HG03432 (cell line): ENCODE results near the gene NRG4.
"Not testable (repeated sequence)": the region's sequence is repeated elsewhere in the genome, so short reads cannot be mapped to it uniquely, and the experiment has no call there.

ENCODE experiments used
- ATAC-seq: cut with Tn5 transposase; IDR thresholded peaks from one replicate; pipeline ENCODE4 v1.9.1; 2021; ENCODE audit warnings: mild to moderate bottlenecking, moderate library complexity; ENCODE audit not compliant: unreplicated experiment

NRG4 gene

DNA sequence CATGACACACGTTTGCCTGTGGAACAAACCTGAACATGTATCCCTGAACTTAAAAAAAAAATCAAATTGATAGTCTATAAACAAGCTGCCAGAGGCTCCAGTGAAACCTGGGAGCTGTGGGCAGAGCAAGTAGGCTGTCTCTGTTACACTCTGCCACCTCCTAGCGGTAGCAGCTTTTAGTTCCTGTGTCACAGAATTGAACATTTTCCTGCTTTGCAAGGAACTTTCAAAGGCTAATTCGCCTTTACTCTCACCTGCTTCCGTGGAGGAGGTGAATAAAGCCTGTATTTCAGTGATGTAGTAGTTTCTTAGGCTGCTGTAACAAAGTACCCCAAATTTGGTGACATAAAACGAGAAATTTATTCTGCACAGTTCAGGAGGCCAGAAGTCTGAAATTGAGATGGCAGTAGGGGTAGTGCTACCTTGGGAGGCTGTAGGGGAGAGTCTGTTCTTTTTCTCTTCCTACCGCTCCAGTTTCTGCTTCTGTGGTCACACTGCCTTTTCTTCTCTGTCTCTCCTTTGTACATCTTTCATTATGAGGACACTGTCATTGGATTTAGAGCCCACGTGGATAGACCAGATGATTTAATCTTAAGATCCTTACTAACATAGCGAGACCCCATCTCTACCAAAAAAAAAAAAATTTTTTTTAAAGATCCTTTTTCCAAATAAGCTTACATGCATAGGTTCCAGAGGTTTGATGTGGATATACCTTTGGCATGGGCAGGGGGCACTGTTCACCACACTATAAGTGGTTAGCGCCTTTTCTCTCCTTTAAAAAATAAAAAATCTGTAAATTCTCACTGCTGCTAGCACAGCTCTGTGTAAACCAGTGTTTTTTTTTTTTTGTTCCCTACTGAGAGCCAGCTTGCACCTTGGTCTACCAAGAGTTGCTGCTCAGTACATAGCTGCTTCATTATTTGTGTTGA, 83.3 kb downstream of the NRG4 start:
- ATAC-seq, result no peak

DNA sequence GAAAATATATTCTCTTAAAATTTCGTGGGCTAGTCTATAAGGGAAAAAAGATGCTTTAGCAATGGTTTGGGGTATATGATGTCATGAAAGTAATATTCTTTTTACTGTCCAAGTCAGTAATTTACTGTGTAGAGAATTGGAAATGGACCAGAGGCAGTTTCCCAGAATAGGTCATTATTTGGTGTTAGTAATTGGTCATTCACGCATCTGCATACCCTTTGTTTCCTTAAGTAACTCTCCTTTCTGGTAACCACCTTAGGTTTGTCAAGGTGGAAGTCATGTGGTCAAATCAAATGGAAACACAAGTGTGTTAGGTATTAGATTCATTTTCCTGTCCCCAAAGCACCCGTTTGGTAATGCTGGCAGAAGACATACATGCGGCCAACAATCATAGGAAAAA, 84.6 kb downstream of the NRG4 start:
- no peak for ATAC-seq

DNA sequence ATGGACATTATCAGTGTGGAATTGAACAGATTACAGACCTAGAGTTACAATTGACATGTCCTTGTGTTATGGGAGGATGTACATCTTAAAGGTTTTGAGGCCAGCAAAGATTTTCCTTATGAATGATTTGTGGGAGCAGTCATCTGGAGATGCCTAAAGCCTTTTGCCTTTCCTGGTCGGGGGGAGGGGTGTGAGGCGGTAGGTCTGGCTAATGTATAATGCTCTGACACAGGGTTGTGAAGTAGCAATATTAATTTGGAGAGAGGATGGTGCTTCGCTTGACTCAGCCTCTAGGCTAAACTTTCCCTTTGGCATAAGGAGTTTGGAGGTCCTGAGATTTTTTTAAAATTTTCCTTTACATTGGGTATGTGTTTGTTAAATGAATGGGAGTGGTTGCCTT, 85.3 kb downstream of the NRG4 start:
- no peak for ATAC-seq

DNA sequence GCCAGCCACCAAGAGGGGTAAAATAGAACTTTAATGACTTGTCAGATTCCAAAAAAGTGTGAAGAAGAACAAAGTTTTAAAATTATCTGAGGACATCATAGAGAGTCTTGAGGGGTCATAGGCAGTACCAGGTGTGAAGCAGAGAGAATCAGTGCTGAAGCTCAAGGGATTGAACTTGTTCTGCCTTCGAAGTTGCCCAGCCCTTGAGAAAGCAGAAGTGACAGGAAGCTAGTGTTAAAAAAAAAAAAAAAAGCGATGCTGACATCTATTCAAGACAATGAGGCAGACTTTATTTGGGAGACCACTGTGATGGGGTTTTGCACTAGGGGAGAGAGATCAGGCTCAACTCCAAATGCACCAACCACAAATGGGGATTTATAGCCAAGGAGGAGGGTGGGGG, 86.8 kb downstream of the NRG4 start:
- ATAC-seq, result no peak

DNA sequence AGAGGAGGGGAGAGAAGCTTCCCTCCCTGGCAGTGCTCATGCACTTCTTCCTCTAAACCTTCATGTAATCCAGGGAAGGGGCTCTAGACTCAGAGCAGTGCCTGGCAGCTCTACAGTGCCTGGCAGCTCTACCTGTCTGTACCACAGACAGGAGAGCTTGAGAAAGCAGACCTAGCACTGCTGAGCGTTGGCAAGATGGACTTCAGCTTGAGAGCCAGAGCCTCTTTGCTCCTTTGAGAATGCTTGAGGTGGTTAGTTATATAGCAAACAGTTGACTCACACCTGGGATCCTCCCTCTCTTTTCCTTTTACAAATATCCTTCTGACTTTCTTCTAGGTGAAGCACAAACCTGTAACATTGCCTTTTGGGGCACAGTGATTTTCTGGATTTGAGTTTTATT, 87.6 kb downstream of the NRG4 start:
- ATAC-seq, result no peak

DNA sequence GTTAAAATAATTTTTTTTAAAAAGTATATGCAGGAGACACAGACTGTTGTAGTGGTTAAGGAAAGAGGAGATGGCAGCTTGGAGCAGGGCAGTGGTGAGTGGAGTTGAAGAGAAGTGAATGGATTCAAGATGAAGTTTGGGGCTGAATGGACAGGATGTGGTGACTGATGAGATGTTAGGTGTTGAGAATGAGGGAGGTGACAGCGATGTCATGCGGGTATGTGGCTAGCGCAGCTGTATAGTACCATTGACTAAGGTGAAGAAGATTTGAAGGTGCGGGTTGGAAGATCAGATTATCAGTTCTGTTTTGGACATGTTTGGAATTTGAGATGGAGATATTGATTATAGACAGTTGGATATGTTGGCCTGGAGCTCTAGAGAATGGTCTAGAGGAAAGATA, 88.5 kb downstream of the NRG4 start:
- no peak for ATAC-seq

DNA sequence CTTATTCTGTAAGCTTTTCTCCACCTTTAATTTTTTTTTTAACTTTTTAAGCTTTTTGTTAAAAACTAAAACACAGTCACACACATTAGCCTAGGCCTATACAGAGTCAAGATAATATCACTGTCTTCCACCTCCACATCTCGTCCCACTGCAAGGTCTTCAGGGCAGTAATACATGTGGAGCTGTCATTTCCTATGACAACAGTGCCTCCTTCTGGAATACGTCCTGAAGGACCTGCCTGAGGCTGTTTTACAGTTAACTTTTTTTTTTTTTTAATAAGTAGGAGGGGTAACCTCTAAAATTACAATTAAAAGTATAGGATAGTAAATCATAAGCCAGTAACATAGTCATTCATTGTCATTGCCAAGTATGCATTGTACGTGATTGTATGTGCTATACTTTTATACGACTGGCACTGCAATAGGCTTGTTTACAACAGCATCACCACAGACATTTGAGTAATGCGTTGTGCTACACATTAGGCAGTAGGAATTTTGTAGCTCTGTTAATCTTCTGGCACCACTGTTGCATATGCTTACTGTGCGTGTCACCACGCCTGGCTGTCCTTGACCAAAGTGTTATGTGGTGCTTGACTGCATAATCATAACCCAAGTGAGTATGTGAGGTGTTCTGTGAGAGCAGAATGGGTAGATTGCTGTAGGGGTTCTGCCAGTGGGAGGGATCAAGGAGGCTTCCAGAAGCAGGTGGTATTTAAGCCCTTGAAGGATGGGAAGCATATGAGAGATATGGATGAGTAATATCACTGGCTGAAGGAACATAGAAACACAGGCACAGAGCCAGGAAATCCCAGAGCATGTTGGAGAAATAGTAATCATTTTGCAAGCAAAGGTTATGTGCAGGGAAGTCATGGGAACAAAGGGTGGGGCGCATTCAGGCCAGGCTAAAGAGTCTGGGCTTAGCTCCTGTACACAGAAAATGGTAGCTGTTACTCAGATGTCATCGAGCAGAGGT, 90.2 kb downstream of the NRG4 start:
- ATAC-seq, result no peak

DNA sequence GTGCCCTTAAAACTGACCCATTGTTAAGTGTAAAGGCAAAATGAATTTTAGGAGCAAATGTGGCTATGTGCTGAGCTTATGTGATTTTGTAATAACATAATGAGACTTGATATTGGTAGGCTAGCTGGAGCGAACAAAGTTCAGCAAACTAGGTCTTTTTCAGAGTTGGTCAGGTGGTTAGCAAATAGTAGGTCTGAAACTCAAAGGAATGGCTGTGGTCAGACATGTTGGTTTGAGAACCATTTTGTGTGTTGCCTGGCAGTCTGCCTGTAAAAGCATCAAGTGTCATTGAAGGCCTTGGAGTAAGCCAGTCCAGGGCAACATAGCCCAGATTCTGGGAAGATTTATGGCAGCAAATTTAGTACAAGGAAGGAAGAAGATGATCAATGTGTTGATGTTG, 92.1 kb downstream of the NRG4 start:
- no peak for ATAC-seq

DNA sequence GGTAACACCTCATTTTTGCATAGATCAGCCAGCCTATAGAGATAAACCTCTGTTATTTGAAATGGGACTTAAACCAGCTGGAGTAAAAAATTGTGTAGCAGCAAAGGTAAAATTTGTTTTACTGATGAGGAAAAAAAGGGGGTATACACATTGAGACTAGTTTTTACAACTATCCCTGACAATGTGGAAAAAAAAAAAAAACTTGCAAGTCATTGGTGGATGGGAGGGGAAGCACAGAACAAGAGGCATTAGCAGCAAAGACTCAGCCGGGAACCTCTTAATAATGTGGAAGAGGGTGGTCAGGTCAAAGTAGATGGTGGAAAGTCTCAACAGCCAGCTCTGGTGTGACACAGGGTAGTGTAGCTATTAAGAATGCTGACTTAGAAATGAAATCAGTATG, 94.1 kb downstream of the NRG4 start:
- no peak for ATAC-seq

DNA sequence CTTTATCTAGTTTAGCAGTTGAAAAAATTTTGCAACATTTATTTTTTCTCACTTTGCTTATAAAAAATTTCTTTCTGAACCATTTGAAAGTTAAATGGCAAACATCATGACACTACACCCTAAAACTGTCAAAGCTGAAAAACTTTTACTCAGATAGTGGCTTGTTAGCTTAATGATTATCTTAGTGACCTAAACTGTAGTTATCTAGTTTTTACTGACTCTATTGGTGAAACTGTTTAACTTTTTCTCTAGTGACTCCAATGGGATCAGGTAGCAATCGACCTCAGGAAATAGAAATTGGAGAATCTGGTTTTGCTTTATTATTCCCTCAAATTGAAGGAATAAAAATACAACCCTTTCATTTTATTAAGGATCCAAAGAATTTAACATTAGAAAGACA, 95.2 kb downstream of the NRG4 start:
- ATAC-seq, result no peak

DNA sequence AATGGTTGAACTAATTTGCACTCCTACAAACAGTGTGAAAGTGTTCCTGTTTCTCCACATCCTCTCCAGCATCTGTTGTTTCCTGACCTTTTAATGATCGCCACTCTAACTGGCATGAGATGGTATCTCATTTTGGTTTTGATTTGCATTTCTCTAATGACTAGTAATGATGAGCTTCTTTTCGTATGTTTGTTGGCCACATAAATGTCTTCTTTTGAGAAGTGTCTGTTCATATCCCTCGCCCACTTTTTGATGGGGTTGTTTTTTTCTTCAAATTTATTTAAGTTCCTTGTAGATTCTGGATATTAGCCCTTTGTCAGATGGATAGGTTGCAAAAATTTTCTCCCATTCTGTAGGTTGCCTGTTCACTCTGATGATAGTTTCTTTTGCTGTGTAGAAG, 101.9 kb downstream of the NRG4 start:
- not testable (repeated sequence) for ATAC-seq

DNA sequence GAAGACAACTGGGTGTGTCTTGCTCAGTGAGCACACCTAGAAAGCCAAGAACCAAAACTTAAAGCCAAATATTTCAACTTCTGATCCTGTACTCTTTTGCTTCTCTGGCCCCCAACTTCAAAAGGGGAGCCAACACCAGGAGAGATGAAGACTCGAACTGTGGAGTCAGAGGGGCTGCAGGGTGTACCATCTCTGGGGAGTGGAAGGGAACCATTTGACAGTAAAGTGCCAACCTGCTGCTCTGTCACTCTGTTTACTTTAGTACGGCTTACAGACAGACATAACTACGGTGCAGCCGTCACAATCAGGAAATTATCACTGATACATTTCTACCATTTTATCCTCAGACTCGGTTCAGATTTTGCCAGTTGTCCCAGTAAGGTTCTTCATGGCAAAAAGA, 107.0 kb downstream of the NRG4 start:
- no peak for ATAC-seq

DNA sequence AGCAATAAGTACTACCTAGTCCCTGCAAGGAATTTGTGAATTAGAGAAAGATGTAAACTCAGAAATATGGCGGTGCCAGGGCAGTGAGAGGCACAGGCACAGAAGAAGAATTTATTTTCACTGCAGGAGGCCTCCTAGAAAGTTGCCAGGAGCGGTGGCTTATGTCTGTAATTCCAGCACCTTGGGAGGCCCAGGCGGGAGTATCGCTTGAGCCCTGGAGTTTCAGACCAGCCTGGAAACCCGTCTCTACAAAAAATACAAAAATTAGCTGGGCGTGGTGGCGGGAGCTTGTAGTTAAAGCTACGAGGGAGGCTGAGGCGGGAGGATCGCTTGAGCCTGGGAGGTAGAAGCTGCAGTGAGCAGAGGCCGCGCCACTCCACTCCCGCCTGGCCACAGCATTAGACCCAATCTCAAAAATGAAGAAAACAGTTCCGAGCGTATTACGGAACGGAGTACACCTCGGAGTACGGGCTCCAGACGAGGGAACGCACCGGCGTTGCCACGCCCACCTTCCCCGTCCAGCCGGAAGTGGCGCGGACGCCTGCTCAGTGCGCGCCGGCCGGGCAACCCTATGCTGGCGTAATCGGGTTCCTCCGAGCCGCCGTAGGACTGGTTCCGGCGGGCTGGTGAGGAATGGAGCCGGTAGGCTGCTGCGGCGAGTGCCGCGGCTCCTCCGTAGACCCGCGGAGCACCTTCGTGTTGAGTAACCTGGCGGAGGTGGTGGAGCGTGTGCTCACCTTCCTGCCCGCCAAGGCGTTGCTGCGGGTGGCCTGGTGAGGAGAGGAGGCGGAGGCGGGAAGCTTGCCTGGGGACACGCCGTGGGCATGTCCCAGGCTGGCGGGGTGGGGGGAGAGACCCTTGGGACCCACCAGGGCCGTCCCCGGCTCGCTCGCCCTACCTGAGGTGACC, 108.6 kb downstream of the NRG4 start, which contains the start of gene FBXO22:
FBXO22 (plus strand) TSS at position 548 of the 909 bp plus-strand sequence; CDS start at position 634, 86 bp downstream.
- peak; percentile 95 for ATAC-seq

DNA sequence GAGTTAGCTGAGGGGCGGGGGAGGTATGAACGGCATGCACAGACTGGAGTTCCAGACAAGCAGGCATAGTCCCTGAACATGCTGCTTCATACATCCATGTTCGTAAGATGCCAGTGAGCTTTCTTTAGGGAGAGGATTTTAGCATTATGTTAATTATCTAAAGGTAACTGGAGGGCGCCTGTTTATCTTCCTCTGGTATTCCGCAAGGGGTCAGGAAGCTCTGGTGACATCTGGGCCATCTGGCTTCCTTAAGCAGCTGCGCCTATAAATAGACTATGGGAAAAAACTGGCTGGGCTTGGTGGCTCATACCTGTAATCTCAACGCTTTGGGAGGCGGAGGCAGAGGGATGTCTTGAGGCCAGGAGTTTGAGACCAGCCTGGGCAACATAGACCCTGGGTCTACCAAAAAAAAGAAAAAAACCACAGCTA, 110.1 kb downstream of the NRG4 start:
- ATAC-seq, result no peak

DNA sequence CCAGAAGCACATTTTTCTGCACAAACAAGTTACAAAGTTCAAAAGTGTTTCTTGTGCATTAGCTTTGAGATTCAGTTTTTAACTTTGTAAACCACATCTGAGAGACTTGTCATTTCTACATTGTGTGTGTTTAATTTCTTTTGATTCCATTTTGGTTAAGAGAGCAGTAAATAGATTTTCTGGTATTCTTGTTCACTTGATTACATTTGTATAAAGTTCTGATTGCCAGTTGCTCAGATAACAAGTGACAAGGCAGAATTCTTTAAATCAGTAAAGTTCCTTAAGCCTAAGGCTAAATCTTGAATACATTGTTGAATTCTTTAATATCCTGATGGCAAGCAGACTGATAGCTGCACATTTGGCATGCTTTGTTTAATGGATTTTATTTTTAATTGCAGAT, 111.6 kb downstream of the NRG4 start:
- ATAC-seq, result no peak

DNA sequence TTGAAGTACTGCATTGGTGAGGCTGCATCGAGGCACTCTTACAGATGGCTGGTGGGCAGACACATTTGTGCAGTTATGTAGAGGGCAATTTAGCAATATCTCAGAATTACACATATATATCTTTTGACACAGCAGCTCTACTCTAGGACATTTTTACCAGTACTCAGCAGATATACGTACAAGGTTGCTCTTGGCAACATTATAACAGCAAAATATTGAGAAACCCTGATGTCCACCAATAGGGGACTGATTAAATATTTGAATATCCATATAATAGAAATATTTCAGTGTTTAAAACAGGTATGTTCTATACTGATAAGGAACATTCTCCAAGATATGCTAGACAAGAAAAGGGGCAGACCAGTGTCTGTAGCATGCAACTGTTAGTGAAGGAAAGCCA, 116.5 kb downstream of the NRG4 start:
- ATAC-seq, result no peak

DNA sequence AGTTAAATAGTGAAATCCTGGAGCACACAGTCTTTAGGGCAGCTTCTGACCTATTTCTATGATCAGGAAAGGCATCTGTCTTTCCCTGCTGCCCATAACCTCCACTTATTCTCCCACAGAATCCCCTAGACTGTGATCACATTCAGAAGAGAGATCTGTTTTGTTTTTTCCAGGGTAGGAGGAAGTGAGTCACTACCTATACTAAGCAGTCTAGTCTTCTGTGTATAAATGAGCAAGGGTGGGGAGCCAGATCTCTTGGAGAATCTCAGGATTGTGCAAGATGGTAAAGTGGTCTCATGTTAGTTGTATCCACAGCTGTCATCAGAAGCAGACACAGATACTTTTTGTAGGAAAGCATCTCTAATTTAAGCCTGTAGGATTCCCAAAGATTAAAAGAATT, 120.3 kb downstream of the NRG4 start:
- ATAC-seq, result no peak
